ENCODE data around the gene ACAD9.

ACAD9 gene

GRCh38 chr3:128946411-128946810 lies 67.0 kb downstream of the ACAD9 start:
- no peak for DNase-seq (ENCODE audit: low read depth)
- no peak for TF ChIP-seq CTCF (IDR thresholded peaks at IDR 0.05; ENCODE audit: control insufficient read depth, extremely low read depth, insufficient read depth)
- H3K4me3 ChIP-seq (ENCODE audit: low read depth, low read length): no peak overlapping the region

DNA sequence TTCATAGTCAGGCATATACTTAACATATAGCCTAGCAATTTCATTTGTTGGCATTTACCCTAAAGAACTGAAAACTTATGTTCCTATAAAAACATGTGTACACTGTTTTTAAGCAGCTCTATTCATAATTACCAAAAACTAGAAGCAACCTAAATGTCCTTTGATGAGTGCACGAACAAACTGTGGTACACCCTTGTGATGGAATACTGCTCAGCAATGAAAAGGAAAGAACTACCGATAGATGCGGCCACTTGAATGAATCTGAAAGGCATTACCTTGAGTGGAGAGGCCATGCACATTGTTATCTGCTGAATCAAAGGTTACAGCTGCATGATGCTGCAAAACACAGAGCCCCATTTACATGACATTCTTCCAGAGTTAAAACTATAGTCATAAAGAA lies 69.7 kb downstream of the ACAD9 start:
- H3K4me3 ChIP-seq (ENCODE audit: low read depth, low read length): no peak overlapping the region
- DNase-seq (ENCODE audit: low read depth): no peak
- no peak for TF ChIP-seq CTCF (IDR thresholded peaks at IDR 0.05; ENCODE audit: control insufficient read depth, extremely low read depth, insufficient read depth)

DNA sequence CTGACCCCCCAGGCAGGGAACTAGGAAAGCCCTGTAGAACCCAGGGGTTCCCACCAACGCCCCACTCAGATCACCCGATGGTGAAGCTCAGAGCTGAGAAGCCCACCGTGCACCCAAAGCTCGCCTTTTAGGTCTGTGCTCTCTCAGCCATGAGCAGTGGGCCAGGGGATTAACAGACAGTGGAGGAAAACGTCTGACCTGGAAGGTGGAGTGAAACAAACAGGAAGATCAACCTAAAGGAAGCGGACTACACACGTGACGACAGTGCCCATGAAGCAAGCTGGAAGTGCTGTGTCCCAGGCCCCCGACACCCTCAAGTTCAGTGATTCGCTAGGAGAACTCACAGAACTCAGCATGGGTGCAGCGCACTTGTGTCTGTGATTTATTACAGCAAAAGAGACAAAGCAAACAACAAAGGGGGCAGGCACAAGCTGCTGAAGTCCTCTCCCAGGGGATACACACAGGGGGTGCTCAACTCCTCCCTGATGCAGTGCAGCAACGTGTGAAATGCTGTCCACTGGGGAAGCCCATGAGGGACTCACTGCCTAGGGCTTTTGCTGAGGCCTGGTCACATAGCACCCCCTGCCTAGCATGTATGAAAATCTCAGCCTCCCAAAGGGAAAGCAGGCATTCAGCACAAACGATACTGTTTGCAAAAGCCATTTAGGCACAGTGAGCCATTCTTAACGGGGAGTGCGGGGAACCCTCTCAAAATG lies 71.0 kb downstream of the ACAD9 start:
- TF ChIP-seq CTCF (IDR thresholded peaks at IDR 0.05; ENCODE audit: control insufficient read depth, extremely low read depth, insufficient read depth): 0 out of 2 replicates have a peak, but pooled peaks have one; percentile 12
- DNase-seq (ENCODE audit: low read depth): no peak
- H3K4me3 ChIP-seq (ENCODE audit: low read depth, low read length): no peak overlapping the region

- no peak for TF ChIP-seq CTCF (IDR thresholded peaks at IDR 0.05; ENCODE audit: control insufficient read depth, extremely low read depth, insufficient read depth)
- DNase-seq (ENCODE audit: low read depth): no peak
- H3K4me3 ChIP-seq (ENCODE audit: low read depth, low read length): no peak overlapping the region
These were observed 77.0 kb downstream of the ACAD9 start for GRCh38 chr3:128956440-128956839.

Data from LNCaP clone FGC (cell line).